Muscle of leg (tissue), 16 donors: ENCODE measurements around the gene C11orf68. TPM values are rescaled to one million over a fixed set of nuclear protein-coding genes. Genes with fewer than 3 reads are reported as not detected.
A peak's percentile ranks its signal among the peaks of the same experiment; 100 is the strongest.

Source experiments
- DNase-seq: peaks from one replicate; pipeline ENCODE4 v3.0.0; 2013
- H3K27ac ChIP-seq: one replicate; pipeline ENCODE4 v1.5.1; 2013; ENCODE audit warnings: mild to moderate bottlenecking, low read length, control low read depth
- H3K27me3 ChIP-seq: one replicate; pipeline ENCODE4 v1.6.1; 2013; ENCODE audit warnings: low read length; ENCODE audit not compliant: control insufficient read depth, insufficient read depth
- H3K36me3 ChIP-seq: one replicate; pipeline ENCODE4 v1.6.1; 2013; ENCODE audit warnings: low read length; ENCODE audit not compliant: control insufficient read depth, insufficient read depth
- H3K4me1 ChIP-seq: one replicate; pipeline ENCODE4 v1.6.1; 2013; ENCODE audit warnings: low read length; ENCODE audit not compliant: control insufficient read depth, insufficient read depth
- H3K4me3 ChIP-seq: one replicate; pipeline ENCODE4 v1.5.1; 2013; ENCODE audit warnings: low read length, control low read depth
- H3K9me3 ChIP-seq: replicated peaks from 2 replicates; pipeline ENCODE4 v1.6.1; 2013; ENCODE audit warnings: low read depth, low read length; ENCODE audit not compliant: control insufficient read depth
- WGBS: methylation state at CpG from one replicate; pipeline ENCODE4 v1.1.5; 2013; ENCODE audit warnings: missing lambda C conversion rate; ENCODE audit not compliant: insufficient coverage; 5-methylcytosine and 5-hydroxymethylcytosine counted together
- long read RNA-seq, 11 donors: transcript quantifications; one replicate each; lab custom pipeline, GENCODE V29; 2026
- polyA plus RNA-seq, 8 donors: library from polyadenylated mRNA; unstranded; fragments of 120-200 nt; gene quantifications; one replicate each; pipeline versions ENCODE4 v1.2.1 to v1.2.3, GENCODE V29; 2013; ENCODE audit warnings: inconsistent platforms in 1 of 8, low replicate concordance in 1 of 8; ENCODE audit not compliant: insufficient read length in 8 of 8, insufficient read depth in 1 of 8
- total RNA-seq: library from RNA; stranded (reverse); fragments of 120-200 nt; gene quantifications from one replicate; pipeline ENCODE4 v1.2.4, GENCODE V29; 2013

Gene C11orf68
- total RNA-seq (13.6 TPM), polyA plus RNA-seq (10 to 100 TPM; 31.9 to 40.2 (median 36.8) TPM)
- long read RNA-seq, donor 1, transcript C11orf68-203 (1 exons, 1,528 nt), result major isoform, 5 of 12 reads
- long read RNA-seq, donor 1, partial matches to known transcripts, result 0 of 12 reads
- long read RNA-seq, donor 1, other reads (novel, unspliced or antisense), result 0 of 12 reads
- long read RNA-seq, donor 2, partial matches to known transcripts, result 0 of 1 reads
- long read RNA-seq, donor 2, other reads (novel, unspliced or antisense), result 0 of 1 reads
- long read RNA-seq, donor 3, transcript C11orf68-201 (2 exons, 1,619 nt), result minor isoform, 11 of 47 reads
- long read RNA-seq, donor 3, transcript C11orf68-202 (2 exons, 1,559 nt), result major isoform, 27 of 47 reads
- long read RNA-seq, donor 3, transcript C11orf68-203 (1 exons, 1,528 nt), result minor isoform, 9 of 47 reads
- long read RNA-seq, donor 3, partial matches to known transcripts, result 0 of 47 reads
- long read RNA-seq, donor 3, other reads (novel, unspliced or antisense), result 0 of 47 reads
- long read RNA-seq, donor 4, transcript C11orf68-202 (2 exons, 1,559 nt), result minor isoform, 12 of 28 reads
- long read RNA-seq, donor 4, transcript C11orf68-203 (1 exons, 1,528 nt), result major isoform, 13 of 28 reads
- long read RNA-seq, donor 4, partial matches to known transcripts, result 0 of 28 reads
- long read RNA-seq, donor 4, other reads (novel, unspliced or antisense), result 0 of 28 reads
- long read RNA-seq, donor 5, transcript C11orf68-202 (2 exons, 1,559 nt), result major isoform, 28 of 423 reads
- long read RNA-seq, donor 5, transcript C11orf68-203 (1 exons, 1,528 nt), result minor isoform, 27 of 423 reads
- long read RNA-seq, donor 5, transcript C11orf68-201 (2 exons, 1,619 nt), result minor isoform, 13 of 423 reads
- long read RNA-seq, donor 5, partial matches to known transcripts, result 355 of 423 reads
- long read RNA-seq, donor 5, other reads (novel, unspliced or antisense), result 0 of 423 reads
- long read RNA-seq, donor 6, transcript C11orf68-202 (2 exons, 1,559 nt), result minor isoform, 13 of 44 reads
- long read RNA-seq, donor 6, transcript C11orf68-201 (2 exons, 1,619 nt), result minor isoform, 12 of 44 reads
- long read RNA-seq, donor 6, transcript C11orf68-203 (1 exons, 1,528 nt), result major isoform, 19 of 44 reads
- long read RNA-seq, donor 6, partial matches to known transcripts, result 0 of 44 reads
- long read RNA-seq, donor 6, other reads (novel, unspliced or antisense), result 0 of 44 reads
- long read RNA-seq, donor 7, transcript C11orf68-203 (1 exons, 1,528 nt), result major isoform, 19 of 45 reads
- long read RNA-seq, donor 7, transcript C11orf68-202 (2 exons, 1,559 nt), result major isoform, 19 of 45 reads
- long read RNA-seq, donor 7, transcript C11orf68-201 (2 exons, 1,619 nt), result minor isoform, 7 of 45 reads
- long read RNA-seq, donor 7, partial matches to known transcripts, result 0 of 45 reads
- long read RNA-seq, donor 7, other reads (novel, unspliced or antisense), result 0 of 45 reads
- long read RNA-seq, donor 8, transcript C11orf68-202 (2 exons, 1,559 nt), result minor isoform, 10 of 37 reads
- long read RNA-seq, donor 8, transcript C11orf68-203 (1 exons, 1,528 nt), result major isoform, 24 of 37 reads
- long read RNA-seq, donor 8, partial matches to known transcripts, result 0 of 37 reads
- long read RNA-seq, donor 8, other reads (novel, unspliced or antisense), result 0 of 37 reads
- long read RNA-seq, donor 9, transcript C11orf68-203 (1 exons, 1,528 nt), result major isoform, 14 of 156 reads
- long read RNA-seq, donor 9, transcript C11orf68-202 (2 exons, 1,559 nt), result minor isoform, 9 of 156 reads
- long read RNA-seq, donor 9, partial matches to known transcripts, result 58 of 156 reads
- long read RNA-seq, donor 9, other reads (novel, unspliced or antisense), result 71 of 156 reads
- long read RNA-seq, donor 10, transcript C11orf68-203 (1 exons, 1,528 nt), result major isoform, 15 of 34 reads
- long read RNA-seq, donor 10, transcript C11orf68-202 (2 exons, 1,559 nt), result major isoform, 15 of 34 reads
- long read RNA-seq, donor 10, partial matches to known transcripts, result 0 of 34 reads
- long read RNA-seq, donor 10, other reads (novel, unspliced or antisense), result 0 of 34 reads
- long read RNA-seq, donor 11, transcript C11orf68-203 (1 exons, 1,528 nt), result minor isoform, 12 of 39 reads
- long read RNA-seq, donor 11, transcript C11orf68-202 (2 exons, 1,559 nt), result major isoform, 18 of 39 reads
- long read RNA-seq, donor 11, transcript C11orf68-201 (2 exons, 1,619 nt), result minor isoform, 9 of 39 reads
- long read RNA-seq, donor 11, partial matches to known transcripts, result 0 of 39 reads
- long read RNA-seq, donor 11, other reads (novel, unspliced or antisense), result 0 of 39 reads

DNA sequence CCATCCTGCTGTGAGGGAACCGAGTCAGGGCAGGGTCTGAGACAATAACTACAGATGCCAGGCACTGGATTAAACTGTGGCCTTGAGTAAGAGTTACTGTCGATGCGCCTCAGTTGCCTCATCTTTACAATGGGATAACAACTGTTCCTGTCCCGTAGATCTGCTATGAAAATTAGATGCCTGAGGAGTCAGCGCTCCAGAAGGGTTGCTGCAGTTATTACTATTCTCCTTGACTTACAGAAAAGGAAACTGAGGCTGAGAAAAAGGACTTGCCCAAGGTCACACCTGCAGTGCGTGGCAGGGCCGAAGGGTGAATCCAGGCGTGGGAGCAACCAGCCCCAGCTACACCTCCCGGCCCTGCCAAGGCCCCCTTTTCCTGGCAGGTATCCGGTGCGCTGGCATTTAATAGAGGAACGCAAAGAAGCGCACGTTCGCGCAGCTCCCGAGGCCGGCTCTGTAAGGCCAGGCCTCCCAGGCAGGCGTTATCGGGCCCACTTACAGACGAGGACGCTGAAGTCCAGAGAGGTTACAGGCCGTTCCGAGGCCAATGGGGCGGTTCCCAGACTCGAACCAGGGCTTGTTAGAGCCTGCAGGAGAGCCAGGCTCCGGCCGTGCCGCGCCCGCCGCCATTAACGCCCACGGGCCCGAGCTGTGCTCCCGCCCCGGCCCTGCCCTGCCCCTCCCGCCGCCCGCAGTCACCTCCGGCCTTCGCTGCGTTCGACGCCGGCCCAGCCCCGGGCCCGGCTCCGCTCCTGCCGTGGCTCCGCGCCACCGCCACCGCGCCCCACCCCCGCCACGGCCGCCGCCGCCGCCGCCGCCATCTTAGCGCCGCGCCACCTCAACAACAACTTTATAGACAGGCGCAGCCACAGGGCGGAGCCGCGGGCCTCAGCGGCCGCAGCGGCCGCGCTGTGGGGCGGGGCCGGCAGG lies at the start of gene C11orf68:
C11orf68 (minus strand) TSS at position 852 of the 930 bp plus-strand sequence; CDS start at position 821, 31 bp downstream.
- Histone ChIP-seq H3K4me3 (peak within 1 kb of the TSS; percentile 100), H3K27ac (peak within 1 kb of the TSS; percentile 86), H3K36me3 (peaks cover 38% of the 10 kb centered on the region), H3K9me3 (no peaks in the 10 kb centered on the region), H3K4me1 (peaks cover 46% of the 10 kb centered on the region), H3K27me3 (no peaks in the 10 kb centered on the region)
- 4% methylated on average over 71 of the region's 77 CpGs for WGBS
- peak; percentile 67 for DNase-seq

DNA sequence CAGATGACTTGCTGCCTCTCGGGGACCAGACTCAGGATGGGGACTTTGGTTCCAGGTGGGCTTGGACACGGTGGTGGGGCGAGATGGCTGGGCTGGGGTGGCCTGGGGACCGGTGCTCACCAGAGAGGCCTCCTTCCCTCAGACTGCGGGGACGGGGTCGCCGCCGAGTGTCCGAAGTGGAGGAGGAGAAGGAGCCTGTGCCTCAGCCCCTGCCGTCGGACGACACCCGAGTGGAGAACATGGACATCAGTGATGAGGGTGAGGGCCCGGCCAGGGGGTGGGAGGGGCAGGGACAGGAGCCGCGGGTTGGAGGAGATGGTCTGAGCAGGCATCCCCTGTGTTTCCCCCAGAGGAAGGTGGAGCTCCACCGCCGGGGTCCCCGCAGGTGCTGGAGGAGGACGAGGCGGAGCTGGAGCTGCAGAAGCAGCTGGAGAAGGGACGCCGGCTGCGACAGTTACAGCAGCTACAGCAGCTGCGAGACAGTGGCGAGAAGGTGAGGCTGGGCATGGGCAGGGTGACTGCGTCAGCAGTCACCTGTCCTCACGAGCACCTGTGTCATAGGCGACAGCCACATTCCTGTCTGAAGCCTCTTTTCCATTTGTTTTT lies 48.6 kb upstream of the C11orf68 start:
- Histone ChIP-seq H3K4me1 (peaks cover 15% of the 10 kb centered on the region), H3K36me3 (peaks cover 71% of the 10 kb centered on the region), H3K27me3 (no peaks in the 10 kb centered on the region), H3K4me3 (no peak overlapping the region), H3K9me3 (no peaks in the 10 kb centered on the region), H3K27ac (no peak overlapping the region)
- 90% methylated on average over 25 of the region's 30 CpGs for WGBS
- no peak for DNase-seq

DNA sequence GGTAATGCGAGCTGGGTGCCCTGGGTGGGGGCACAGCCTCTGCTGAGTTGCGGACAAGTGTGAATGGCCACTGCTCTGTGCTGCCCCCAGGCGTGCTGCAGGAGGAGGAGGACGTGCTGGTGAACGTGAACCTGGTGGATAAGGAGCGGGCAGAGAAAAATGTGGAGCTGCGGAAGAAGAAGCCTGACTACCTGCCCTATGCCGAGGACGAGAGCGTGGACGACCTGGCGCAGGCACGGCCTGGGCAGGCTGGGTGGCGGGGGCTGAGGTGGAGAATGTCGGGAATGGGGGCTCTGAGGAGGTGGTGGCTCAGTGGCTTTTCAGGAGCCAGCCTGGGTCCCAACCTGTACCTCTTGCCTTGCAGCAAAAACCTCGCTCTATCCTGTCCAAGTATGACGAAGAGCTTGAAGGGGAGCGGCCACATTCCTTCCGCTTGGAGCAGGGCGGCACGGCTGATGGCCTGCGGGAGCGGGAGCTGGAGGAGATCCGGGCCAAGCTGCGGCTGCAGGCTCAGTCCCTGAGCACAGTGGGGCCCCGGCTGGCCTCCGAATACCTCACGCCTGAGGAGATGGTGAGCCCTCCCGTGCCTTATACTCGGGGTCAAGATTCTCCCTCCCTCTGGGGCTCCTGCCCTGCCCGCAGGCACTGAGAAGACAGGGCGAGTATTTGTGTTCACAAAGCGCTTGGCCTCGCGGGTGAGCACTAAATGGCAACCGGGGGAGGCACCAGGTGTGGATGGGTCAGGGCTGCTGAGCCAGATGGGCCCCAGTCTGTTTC lies 47.3 kb upstream of the C11orf68 start:
- Histone ChIP-seq H3K4me1 (peaks cover 19% of the 10 kb centered on the region), H3K4me3 (no peak overlapping the region), H3K27me3 (no peaks in the 10 kb centered on the region), H3K36me3 (peaks cover 68% of the 10 kb centered on the region), H3K9me3 (no peaks in the 10 kb centered on the region), H3K27ac (no peak overlapping the region)
- WGBS, result 95% methylated on average over 31 of the region's 36 CpGs
- DNase-seq, result no peak

DNA sequence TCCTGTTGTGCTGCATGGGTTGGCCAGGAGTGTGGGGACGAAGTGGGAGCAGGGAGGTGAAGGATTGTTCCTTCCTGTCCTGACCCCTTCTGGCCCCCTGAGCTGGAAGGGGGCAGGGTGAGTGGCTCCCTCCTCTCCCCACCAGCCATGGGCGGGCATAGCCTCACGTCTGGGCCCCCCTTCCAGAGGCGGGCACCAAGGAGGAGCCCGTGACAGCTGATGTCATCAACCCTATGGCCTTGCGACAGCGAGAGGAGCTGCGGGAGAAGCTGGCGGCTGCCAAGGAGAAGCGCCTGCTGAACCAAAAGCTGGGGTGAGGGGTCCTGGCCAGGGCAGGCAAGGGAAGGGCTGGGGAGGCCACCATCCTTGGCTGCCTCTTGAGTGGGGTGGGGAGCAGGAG lies 46.0 kb upstream of the C11orf68 start:
- DNase-seq, result no peak
- WGBS, result 84% methylated on average over 7 of the region's 10 CpGs
- Histone ChIP-seq H3K27ac (no peak overlapping the region), H3K9me3 (no peaks in the 10 kb centered on the region), H3K36me3 (peaks cover 61% of the 10 kb centered on the region), H3K4me1 (peaks cover 24% of the 10 kb centered on the region), H3K27me3 (no peaks in the 10 kb centered on the region), H3K4me3 (no peak overlapping the region)

DNA sequence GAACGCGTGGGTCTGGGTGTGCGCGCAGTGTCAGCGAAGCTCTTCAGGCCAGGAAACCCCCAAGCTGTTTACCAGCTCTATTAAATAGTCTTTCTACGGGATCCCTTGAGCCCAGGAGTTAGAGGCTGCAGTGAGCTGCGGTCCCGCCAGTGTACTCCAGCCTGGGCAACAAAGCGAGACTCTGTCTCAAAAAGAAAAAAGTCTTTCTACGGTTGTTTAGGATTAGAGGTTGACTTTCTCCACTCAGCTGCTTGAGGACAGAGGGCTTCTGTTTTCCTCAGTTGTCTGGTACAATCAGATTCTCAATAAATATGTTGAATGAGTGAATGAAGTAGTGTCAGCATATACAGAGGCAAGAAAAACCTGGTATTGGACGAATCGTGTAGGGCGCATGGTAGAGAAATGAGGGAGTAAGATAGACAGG lies 43.3 kb upstream of the C11orf68 start:
- Histone ChIP-seq H3K4me3 (peak overlapping the region; percentile 92), H3K9me3 (no peaks in the 10 kb centered on the region), H3K27me3 (no peaks in the 10 kb centered on the region), H3K27ac (peak overlapping the region; percentile 35), H3K36me3 (peaks cover 37% of the 10 kb centered on the region), H3K4me1 (peaks cover 18% of the 10 kb centered on the region)
- DNase-seq, result no peak
- WGBS, result 11% methylated on average over 3 of the region's 13 CpGs

DNA sequence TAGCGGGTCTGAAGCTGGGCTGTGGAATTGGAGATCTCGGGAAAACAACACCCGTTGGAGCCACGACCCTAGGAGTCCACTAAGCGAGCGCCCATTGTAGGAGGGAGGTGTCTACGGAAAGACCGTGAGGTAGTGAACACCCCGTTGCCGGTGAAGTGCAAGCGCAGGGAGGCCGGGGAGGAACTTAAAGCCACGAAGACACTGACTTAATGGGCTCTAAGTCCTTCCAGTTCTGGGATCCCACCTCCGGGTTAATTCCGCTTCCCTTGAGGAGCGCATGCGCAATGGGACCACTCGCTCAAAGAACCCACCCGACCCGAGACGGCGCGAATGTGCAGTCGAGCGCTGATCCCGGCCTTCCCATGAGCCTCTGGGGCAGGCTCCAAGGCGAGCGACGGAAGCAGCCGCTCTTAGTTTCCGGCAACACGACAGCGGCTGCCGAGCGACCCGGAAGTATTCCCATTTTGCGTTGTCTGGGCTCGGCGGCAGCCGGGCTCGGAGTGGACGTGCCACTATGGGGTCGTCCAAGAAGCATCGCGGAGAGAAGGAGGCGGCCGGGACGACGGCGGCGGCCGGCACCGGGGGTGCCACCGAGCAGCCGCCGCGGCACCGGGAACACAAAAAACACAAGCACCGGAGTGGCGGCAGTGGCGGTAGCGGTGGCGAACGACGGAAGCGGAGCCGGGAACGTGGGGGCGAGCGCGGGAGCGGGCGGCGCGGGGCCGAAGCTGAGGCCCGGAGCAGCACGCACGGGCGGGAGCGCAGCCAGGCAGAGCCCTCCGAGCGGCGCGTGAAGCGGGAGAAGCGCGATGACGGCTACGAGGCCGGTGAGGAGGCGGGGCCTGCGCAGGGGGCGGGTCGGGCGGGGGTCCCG lies 42.6 kb upstream of the C11orf68 start, which contains the start of gene SART1:
SART1 (plus strand) TSS at position 468 of the 874 bp plus-strand sequence; CDS start at position 515, 47 bp downstream.
- Histone ChIP-seq H3K27me3 (no peaks in the 10 kb centered on the region), H3K36me3 (peaks cover 30% of the 10 kb centered on the region), H3K4me3 (peak within 1 kb of the TSS; percentile 92), H3K4me1 (peaks cover 18% of the 10 kb centered on the region), H3K27ac (peak within 1 kb of the TSS; percentile 97), H3K9me3 (no peaks in the 10 kb centered on the region)
- under 1% methylated on average over 94 of the region's 97 CpGs for WGBS
- DNase-seq, result peak; percentile 100
